GM12878 (cell line): ENCODE results near the gene MIEF1. TPM values are rescaled to one million over a fixed set of nuclear protein-coding genes. Genes with fewer than 3 reads are reported as not detected.

ENCODE experiments used
- EGR1 ChIP-seq, 2 experiments: IDR thresholded peaks; 1 replicate in 1 of 2; 2 replicates in 1 of 2; pipeline ENCODE4 v1.6.1; 2011 to 2012; ENCODE audit warnings: low read depth in 2 of 2, low read length in 2 of 2, borderline replicate concordance in 1 of 2, mild to moderate bottlenecking in 1 of 2, moderate library complexity in 1 of 2
- HDAC2 ChIP-seq: fragments of 200-600 bp; sonication (generic); IDR thresholded peaks from 2 replicates; pipeline ENCODE4 v1.6.1; 2017
- IRF4 ChIP-seq: IDR thresholded peaks from 2 replicates; pipeline ENCODE4 v1.6.1; 2011; ENCODE audit warnings: low read depth, low read length
- LARP7 ChIP-seq: fragments of 450-650 bp; IDR thresholded peaks from 2 replicates; pipeline ENCODE4 v1.6.1; 2017; ENCODE audit warnings: mild to moderate bottlenecking
- MEF2A ChIP-seq: IDR thresholded peaks from 2 replicates; pipeline ENCODE4 v1.6.1; 2011; ENCODE audit warnings: low read depth, mild to moderate bottlenecking, low read length, moderate library complexity; ENCODE audit not compliant: insufficient read depth
- MYB ChIP-seq: fragments of 150-350 bp; IDR thresholded peaks from 2 replicates; pipeline ENCODE4 v1.6.1; 2014; ENCODE audit warnings: mild to moderate bottlenecking, low read depth, low read length, borderline replicate concordance
- NFIC ChIP-seq: IDR thresholded peaks from 2 replicates; pipeline ENCODE4 v1.6.1; 2012; ENCODE audit warnings: low read depth, mild to moderate bottlenecking, inconsistent platforms, low read length, moderate library complexity
- NR2F1 ChIP-seq: fragments of 450-650 bp; conservative IDR thresholded peaks from 2 replicates; pipeline ENCODE4 v1.6.1; 2017; ENCODE audit warnings: mild to moderate bottlenecking
- RBBP5 ChIP-seq: fragments of 200-600 bp; sonication (generic); conservative IDR thresholded peaks from 2 replicates; pipeline ENCODE4 v1.6.1; 2016
- YY1 ChIP-seq: IDR thresholded peaks from 2 replicates; pipeline ENCODE4 v1.6.1; 2011; ENCODE audit warnings: low read depth, mild to moderate bottlenecking, low read length
- ZNF274 ChIP-seq: IDR thresholded peaks from one replicate; pipeline ENCODE4 v1.8.0; 2011; ENCODE audit not compliant: insufficient read length, insufficient read depth
- polyA plus RNA-seq, 11 experiments: library from polyadenylated mRNA; depleted of rRNA in 4 of 11; unstranded in 6 of 11; stranded (reverse) in 5 of 11; fragments of >200 nt; fragmentation: Nextera tagmentation in 4 of 11; fragmentation: Illumina TruSeq in 1 of 11; extraction: Ambion mirVana in 4 of 11; extraction: Trizol in 1 of 11; gene quantifications; 1 replicate in 1 of 11; 2 replicates in 10 of 11; pipeline versions ENCODE4 v1.2.1 to v1.2.3, GENCODE V29; 2011 to 2016; ENCODE audit warnings: inconsistent platforms in 2 of 11, missing spikeins in 2 of 11, low read depth in 1 of 11
- total RNA-seq, 4 experiments: library from RNA; depleted of rRNA in 3 of 4; stranded (reverse); fragments of >200 nt in 3 of 4; fragmentation: Illumina TruSeq in 1 of 4; extraction: Trizol in 1 of 4; gene quantifications; 2 replicates each; pipeline versions ENCODE4 v1.2.1 to v1.2.3, GENCODE V29; 2013 to 2021
- TF ChIP-seq, protein P1 (sequence below): fragments of 450-650 bp; IDR thresholded peaks from 2 replicates; pipeline ENCODE4 v1.6.1; 2018; ENCODE audit warnings: borderline replicate concordance, mild to moderate bottlenecking; ENCODE audit not compliant: partially characterized antibody
- TF ChIP-seq, protein P2 (sequence below): fragments of 450-650 bp; formaldehyde crosslinking; IDR thresholded peaks from 2 replicates; pipeline ENCODE4 v1.5.0; 2022; ENCODE audit warnings: mild to moderate bottlenecking, missing genetic modification characterization
- TF ChIP-seq, protein P3 (sequence below): fragments of 150-350 bp; IDR thresholded peaks from 2 replicates; pipeline ENCODE4 v1.6.1; 2016; ENCODE audit warnings: low read depth, low read length
- TF ChIP-seq, protein P4 (sequence below): fragments of 150-350 bp; IDR thresholded peaks from 2 replicates; pipeline ENCODE4 v1.6.1; 2014; ENCODE audit warnings: mild to moderate bottlenecking, low read depth, low read length

MIEF1 gene
- total and polyA plus RNA-seq, 10 of the 15 experiments (the other 5 are each of a cell fraction or from before 2014, with no cell fraction given), result 12.4 to 52.3 (median 29.3) TPM

DNA sequence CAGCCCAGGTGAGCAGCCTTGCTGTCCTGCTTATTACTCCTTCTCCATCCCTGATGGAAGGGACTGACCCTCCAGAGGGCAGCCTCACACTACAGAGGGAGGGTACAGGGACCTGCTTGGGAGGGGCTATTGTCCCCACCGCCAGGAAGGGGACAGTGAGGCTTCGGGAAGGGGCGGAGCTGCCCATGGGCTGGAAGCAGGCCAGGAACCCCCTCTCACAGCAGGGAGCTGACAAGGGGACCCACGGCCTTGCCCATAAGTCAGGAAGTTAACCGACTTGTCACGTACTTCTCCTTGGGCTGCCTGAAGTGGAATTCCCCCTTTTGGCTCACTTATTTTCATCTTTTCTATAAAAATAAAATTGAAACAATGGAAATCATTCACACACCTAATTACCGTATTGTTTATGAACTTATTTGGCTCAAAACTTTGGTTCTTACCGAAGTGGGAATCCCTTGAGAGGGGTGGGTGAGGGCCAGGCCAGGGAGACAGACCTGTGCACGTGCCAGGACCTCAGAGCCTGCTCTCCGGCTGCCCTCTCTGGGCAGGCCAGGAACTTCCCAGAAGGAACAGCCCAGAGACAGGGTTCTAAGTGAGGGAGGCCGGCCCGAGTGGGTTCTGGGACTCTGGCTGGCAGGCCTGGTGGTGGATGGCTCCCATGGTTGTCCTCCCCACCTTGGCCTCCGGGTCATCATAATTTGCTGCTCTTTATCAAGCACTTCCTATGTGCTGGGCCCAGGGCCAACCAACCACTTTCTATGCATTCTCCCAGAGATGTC is 39.5 kb upstream of the MIEF1 start (continued):
- TF ChIP-seq LARP7 (no peak), MYB (no peak), ZNF274 (no peak), MEF2A (no peak), NFIC (no peak), NR2F1 (peak; percentile 86), IRF4 (no peak), RBBP5 (no peak), HDAC2 (no peak), YY1 (0 out of 2 replicates have a peak, but pooled peaks have one; percentile 26), EGR1 (IDR thresholded peaks at IDR 0.05; ENCODE audit: borderline replicate concordance in 1 of 2, low read depth in 2 of 2, low read length in 2 of 2) (no peak)
- TF ChIP-seq, protein P1, sequence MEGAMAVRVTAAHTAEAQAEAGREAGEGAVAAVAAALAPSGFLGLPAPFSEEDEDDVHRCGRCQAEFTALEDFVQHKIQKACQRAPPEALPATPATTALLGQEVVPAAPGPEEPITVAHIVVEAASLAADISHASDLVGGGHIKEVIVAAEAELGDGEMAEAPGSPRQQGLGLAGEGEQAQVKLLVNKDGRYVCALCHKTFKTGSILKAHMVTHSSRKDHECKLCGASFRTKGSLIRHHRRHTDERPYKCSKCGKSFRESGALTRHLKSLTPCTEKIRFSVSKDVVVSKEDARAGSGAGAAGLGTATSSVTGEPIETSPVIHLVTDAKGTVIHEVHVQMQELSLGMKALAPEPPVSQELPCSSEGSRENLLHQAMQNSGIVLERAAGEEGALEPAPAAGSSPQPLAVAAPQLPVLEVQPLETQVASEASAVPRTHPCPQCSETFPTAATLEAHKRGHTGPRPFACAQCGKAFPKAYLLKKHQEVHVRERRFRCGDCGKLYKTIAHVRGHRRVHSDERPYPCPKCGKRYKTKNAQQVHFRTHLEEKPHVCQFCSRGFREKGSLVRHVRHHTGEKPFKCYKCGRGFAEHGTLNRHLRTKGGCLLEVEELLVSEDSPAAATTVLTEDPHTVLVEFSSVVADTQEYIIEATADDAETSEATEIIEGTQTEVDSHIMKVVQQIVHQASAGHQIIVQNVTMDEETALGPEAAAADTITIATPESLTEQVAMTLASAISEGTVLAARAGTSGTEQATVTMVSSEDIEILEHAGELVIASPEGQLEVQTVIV, result no peak
- TF ChIP-seq, protein P2, sequence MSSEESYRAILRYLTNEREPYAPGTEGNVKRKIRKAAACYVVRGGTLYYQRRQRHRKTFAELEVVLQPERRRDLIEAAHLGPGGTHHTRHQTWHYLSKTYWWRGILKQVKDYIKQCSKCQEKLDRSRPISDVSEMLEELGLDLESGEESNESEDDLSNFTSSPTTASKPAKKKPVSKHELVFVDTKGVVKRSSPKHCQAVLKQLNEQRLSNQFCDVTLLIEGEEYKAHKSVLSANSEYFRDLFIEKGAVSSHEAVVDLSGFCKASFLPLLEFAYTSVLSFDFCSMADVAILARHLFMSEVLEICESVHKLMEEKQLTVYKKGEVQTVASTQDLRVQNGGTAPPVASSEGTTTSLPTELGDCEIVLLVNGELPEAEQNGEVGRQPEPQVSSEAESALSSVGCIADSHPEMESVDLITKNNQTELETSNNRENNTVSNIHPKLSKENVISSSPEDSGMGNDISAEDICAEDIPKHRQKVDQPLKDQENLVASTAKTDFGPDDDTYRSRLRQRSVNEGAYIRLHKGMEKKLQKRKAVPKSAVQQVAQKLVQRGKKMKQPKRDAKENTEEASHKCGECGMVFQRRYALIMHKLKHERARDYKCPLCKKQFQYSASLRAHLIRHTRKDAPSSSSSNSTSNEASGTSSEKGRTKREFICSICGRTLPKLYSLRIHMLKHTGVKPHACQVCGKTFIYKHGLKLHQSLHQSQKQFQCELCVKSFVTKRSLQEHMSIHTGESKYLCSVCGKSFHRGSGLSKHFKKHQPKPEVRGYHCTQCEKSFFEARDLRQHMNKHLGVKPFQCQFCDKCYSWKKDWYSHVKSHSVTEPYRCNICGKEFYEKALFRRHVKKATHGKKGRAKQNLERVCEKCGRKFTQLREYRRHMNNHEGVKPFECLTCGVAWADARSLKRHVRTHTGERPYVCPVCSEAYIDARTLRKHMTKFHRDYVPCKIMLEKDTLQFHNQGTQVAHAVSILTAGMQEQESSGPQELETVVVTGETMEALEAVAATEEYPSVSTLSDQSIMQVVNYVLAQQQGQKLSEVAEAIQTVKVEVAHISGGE (CRISPR knock-in tag), result no peak
- TF ChIP-seq, protein P3, sequence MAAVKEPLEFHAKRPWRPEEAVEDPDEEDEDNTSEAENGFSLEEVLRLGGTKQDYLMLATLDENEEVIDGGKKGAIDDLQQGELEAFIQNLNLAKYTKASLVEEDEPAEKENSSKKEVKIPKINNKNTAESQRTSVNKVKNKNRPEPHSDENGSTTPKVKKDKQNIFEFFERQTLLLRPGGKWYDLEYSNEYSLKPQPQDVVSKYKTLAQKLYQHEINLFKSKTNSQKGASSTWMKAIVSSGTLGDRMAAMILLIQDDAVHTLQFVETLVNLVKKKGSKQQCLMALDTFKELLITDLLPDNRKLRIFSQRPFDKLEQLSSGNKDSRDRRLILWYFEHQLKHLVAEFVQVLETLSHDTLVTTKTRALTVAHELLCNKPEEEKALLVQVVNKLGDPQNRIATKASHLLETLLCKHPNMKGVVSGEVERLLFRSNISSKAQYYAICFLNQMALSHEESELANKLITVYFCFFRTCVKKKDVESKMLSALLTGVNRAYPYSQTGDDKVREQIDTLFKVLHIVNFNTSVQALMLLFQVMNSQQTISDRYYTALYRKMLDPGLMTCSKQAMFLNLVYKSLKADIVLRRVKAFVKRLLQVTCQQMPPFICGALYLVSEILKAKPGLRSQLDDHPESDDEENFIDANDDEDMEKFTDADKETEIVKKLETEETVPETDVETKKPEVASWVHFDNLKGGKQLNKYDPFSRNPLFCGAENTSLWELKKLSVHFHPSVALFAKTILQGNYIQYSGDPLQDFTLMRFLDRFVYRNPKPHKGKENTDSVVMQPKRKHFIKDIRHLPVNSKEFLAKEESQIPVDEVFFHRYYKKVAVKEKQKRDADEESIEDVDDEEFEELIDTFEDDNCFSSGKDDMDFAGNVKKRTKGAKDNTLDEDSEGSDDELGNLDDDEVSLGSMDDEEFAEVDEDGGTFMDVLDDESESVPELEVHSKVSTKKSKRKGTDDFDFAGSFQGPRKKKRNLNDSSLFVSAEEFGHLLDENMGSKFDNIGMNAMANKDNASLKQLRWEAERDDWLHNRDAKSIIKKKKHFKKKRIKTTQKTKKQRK, result no peak
- TF ChIP-seq, protein P4, sequence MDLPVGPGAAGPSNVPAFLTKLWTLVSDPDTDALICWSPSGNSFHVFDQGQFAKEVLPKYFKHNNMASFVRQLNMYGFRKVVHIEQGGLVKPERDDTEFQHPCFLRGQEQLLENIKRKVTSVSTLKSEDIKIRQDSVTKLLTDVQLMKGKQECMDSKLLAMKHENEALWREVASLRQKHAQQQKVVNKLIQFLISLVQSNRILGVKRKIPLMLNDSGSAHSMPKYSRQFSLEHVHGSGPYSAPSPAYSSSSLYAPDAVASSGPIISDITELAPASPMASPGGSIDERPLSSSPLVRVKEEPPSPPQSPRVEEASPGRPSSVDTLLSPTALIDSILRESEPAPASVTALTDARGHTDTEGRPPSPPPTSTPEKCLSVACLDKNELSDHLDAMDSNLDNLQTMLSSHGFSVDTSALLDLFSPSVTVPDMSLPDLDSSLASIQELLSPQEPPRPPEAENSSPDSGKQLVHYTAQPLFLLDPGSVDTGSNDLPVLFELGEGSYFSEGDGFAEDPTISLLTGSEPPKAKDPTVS, result no peak
